Thyroid gland (tissue), 4 donors: ENCODE measurements around the gene MMEL1.

Experiments used
- POLR2A ChIP-seq, 2 donors: fragments of 450-650 bp; IDR thresholded peaks; one replicate each; pipeline ENCODE4 v1.6.1; 2017; ENCODE audit warnings: antibody characterized with exemption in 2 of 2, mild to moderate bottlenecking in 2 of 2, moderate library complexity in 1 of 2
- TF ChIP-seq, protein P1 (sequence below), 6 experiments: fragments of 200-600 bp in 3 of 6; fragments of 450-650 bp in 3 of 6; sonication (generic) in 3 of 6; IDR thresholded peaks; one replicate each; pipeline ENCODE4 v1.5.1; 2016 to 2019; ENCODE audit warnings: antibody characterized with exemption in 6 of 6, mild to moderate bottlenecking in 2 of 6, inconsistent platforms in 1 of 6, moderate library complexity in 1 of 6

GRCh38 chr1:2639203-2639602, 6.4 kb upstream of the MMEL1 start:
- TF ChIP-seq, protein P1, sequence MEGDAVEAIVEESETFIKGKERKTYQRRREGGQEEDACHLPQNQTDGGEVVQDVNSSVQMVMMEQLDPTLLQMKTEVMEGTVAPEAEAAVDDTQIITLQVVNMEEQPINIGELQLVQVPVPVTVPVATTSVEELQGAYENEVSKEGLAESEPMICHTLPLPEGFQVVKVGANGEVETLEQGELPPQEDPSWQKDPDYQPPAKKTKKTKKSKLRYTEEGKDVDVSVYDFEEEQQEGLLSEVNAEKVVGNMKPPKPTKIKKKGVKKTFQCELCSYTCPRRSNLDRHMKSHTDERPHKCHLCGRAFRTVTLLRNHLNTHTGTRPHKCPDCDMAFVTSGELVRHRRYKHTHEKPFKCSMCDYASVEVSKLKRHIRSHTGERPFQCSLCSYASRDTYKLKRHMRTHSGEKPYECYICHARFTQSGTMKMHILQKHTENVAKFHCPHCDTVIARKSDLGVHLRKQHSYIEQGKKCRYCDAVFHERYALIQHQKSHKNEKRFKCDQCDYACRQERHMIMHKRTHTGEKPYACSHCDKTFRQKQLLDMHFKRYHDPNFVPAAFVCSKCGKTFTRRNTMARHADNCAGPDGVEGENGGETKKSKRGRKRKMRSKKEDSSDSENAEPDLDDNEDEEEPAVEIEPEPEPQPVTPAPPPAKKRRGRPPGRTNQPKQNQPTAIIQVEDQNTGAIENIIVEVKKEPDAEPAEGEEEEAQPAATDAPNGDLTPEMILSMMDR (IDR thresholded peaks at IDR 0.05): no peak
- TF ChIP-seq POLR2A (IDR thresholded peaks at IDR 0.05): no peak
